ENCODE data around the gene MAPK1IP1L. TPM values are rescaled to one million over a fixed set of nuclear protein-coding genes. Genes with fewer than 3 reads are reported as not detected.

Gene MAPK1IP1L
- total and polyA plus RNA-seq, 2 experiments from 2014 or later = 69.9 to 86.2 TPM

DNA sequence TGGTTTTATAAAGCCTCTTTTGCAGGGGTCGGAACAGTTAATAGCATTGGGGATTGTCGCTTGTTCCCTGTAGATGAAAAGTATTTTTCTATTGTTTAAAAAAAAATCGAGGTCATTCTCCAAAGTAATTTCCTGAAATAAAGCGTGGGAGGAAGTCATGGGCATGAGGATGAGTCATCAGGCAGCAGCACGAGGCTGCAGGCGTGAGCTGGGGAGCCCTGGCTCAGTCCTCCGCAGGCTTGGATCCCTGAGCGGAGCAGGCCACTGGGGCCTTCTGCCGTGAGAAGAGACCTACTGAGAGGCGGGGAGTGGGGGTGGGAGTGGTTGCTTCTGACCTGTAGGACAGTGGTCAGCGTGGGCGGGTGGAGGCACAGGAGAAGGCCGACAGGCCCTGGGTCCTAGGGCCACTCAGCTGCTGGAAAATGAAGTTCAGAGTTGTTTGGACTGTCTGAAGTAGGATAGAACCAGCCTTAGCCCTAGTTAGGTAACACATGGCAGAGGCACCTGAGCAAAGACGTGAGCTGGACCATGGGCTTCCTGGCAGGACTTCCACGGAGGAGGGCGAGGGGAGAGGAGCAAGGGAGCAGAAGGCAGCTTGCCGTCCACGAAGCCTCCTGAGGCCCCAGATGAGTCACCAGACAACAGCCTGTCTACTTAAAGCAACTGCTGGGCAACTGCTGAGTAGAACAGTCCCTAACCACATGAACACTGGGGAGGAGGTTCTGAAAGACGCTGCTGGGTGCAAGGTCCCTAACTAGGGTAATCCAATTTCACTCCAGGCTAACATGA, 56.5 kb downstream of the MAPK1IP1L start:
- Histone ChIP-seq H2AFZ (no peak overlapping the region), H3K4me3 (no peak overlapping the region), H3K36me3 (replicated peaks; ENCODE audit: insufficient read depth, low read depth) (no peaks in the 10 kb centered on the region), H4K20me1 (ENCODE audit: insufficient read depth, poor library complexity, severe bottlenecking) (no peaks in the 10 kb centered on the region), H3K9me2 (replicated peaks; ENCODE audit: insufficient read depth) (no peaks in the 10 kb centered on the region), H3K9me3 (ENCODE audit: low read depth) (no peaks in the 10 kb centered on the region), H3K4me2 (no peak overlapping the region), H3K27ac (peak overlapping the region; percentile 93), H3K27me3 (no peaks in the 10 kb centered on the region), H3K79me2 (no peaks in the 10 kb centered on the region), H3K4me1 (ENCODE audit: insufficient read depth) (peaks cover 27% of the 10 kb centered on the region)
- no peak for TF ChIP-seq EZH2 (IDR thresholded peaks at IDR 0.05; ENCODE audit: borderline replicate concordance)
- TF ChIP-seq EZH2phosphoT487 (IDR thresholded peaks at IDR 0.05; ENCODE audit: low read depth, severe bottlenecking, unreplicated experiment) = no peak
- WGBS (ENCODE audit: low lambda C conversion rate, missing lambda C conversion rate) = 59% methylated on average over 19 of the region's 19 CpGs
- peak; percentile 84 for DNase-seq (ENCODE audit: low spot score)

GRCh38 chr14:55109836-55110235, 58.4 kb downstream of the MAPK1IP1L start:
- Histone ChIP-seq H3K9me2 (replicated peaks; ENCODE audit: insufficient read depth) (no peaks in the 10 kb centered on the region), H3K27ac (no peak overlapping the region), H3K4me2 (no peak overlapping the region), H3K79me2 (no peaks in the 10 kb centered on the region), H3K4me1 (ENCODE audit: insufficient read depth) (peaks cover 10% of the 10 kb centered on the region), H3K9me3 (ENCODE audit: low read depth) (no peaks in the 10 kb centered on the region), H4K20me1 (ENCODE audit: insufficient read depth, poor library complexity, severe bottlenecking) (no peaks in the 10 kb centered on the region), H3K4me3 (no peak overlapping the region), H3K27me3 (no peaks in the 10 kb centered on the region), H2AFZ (no peak overlapping the region), H3K36me3 (replicated peaks; ENCODE audit: insufficient read depth, low read depth) (no peaks in the 10 kb centered on the region)
- no peak for DNase-seq (ENCODE audit: low spot score)
- WGBS (ENCODE audit: low lambda C conversion rate, missing lambda C conversion rate) = 100% methylated on average over 1 of the region's 1 CpG
- TF ChIP-seq EZH2 (IDR thresholded peaks at IDR 0.05; ENCODE audit: borderline replicate concordance) (no peak), EZH2phosphoT487 (IDR thresholded peaks at IDR 0.05; ENCODE audit: low read depth, severe bottlenecking, unreplicated experiment) (no peak)

DNA sequence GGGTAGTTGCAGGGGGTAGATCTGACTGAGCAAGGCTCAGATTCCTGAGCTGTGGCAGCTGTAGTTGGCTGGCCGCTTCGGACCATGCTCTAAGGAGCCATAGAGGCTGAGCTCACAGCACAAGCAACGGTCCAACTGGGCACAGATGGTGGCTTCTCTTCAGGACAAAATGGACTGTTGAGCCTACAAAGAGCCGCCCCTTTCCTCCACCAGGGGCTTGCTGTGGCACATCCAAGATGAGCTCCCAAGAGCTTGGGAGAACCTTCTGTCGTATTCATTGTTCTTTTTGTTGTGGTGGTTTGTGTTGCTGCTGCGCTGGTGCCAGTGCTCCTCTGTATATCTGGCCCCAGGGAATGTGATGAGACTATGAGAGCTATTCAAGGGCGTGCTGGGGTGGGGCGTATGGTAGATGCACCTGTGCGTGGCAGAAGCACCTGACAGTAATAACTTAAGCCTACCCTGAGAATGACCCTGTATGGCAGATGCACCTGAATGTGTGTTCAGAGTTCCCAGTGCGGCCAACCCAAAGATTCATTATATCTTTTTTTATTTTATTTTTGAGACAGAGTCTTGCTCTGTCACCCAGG, 59.8 kb downstream of the MAPK1IP1L start:
- H3K27me3 ChIP-seq = no peaks in the 10 kb centered on the region
- no peak for DNase-seq (ENCODE audit: low spot score)
- TF ChIP-seq, protein P1, sequence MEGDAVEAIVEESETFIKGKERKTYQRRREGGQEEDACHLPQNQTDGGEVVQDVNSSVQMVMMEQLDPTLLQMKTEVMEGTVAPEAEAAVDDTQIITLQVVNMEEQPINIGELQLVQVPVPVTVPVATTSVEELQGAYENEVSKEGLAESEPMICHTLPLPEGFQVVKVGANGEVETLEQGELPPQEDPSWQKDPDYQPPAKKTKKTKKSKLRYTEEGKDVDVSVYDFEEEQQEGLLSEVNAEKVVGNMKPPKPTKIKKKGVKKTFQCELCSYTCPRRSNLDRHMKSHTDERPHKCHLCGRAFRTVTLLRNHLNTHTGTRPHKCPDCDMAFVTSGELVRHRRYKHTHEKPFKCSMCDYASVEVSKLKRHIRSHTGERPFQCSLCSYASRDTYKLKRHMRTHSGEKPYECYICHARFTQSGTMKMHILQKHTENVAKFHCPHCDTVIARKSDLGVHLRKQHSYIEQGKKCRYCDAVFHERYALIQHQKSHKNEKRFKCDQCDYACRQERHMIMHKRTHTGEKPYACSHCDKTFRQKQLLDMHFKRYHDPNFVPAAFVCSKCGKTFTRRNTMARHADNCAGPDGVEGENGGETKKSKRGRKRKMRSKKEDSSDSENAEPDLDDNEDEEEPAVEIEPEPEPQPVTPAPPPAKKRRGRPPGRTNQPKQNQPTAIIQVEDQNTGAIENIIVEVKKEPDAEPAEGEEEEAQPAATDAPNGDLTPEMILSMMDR (IDR thresholded peaks at IDR 0.05; ENCODE audit: poor library complexity) = no peak
- no peak for TF ChIP-seq EZH2 (IDR thresholded peaks at IDR 0.05; ENCODE audit: borderline replicate concordance)
- TF ChIP-seq EZH2phosphoT487 (IDR thresholded peaks at IDR 0.05; ENCODE audit: low read depth, severe bottlenecking, unreplicated experiment) = no peak
- H2AFZ ChIP-seq = no peak overlapping the region
- WGBS (ENCODE audit: low lambda C conversion rate, missing lambda C conversion rate) = 97% methylated on average over 10 of the region's 10 CpGs
- H3K4me2 ChIP-seq = no peak overlapping the region
- H3K9me2 ChIP-seq (replicated peaks; ENCODE audit: insufficient read depth) = no peaks in the 10 kb centered on the region
- H3K4me3 ChIP-seq = no peak overlapping the region
- H3K27ac ChIP-seq = no peak overlapping the region
- H4K20me1 ChIP-seq (ENCODE audit: insufficient read depth, poor library complexity, severe bottlenecking) = no peaks in the 10 kb centered on the region
- no peaks in the 10 kb centered on the region for H3K79me2 ChIP-seq
- H3K9me3 ChIP-seq (ENCODE audit: low read depth) = no peaks in the 10 kb centered on the region
- peaks cover 13% of the 10 kb centered on the region for H3K4me1 ChIP-seq (ENCODE audit: insufficient read depth)
- no peaks in the 10 kb centered on the region for H3K36me3 ChIP-seq (replicated peaks; ENCODE audit: insufficient read depth, low read depth)

DNA sequence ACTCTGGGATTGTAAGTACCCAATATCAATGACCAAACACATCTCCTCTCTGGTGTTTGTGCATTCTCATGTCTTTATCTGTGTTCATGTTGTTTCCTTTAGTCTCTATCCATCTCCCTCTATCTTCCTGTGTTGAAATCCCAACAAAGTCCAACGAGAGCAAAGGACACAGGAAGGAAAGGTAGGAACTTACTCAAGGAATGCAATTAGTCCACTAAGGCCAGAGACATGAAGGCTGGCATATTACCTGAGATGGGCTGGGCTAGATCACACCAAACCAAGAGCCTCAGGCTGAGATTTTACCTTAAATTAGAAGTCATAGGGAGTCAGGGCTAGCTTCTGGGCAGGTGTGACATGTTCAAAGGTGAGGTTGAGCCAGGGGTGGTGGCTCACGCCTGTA, 63.3 kb downstream of the MAPK1IP1L start:
- TF ChIP-seq EZH2phosphoT487 (IDR thresholded peaks at IDR 0.05; ENCODE audit: low read depth, severe bottlenecking, unreplicated experiment) = no peak
- no peak for TF ChIP-seq EZH2 (IDR thresholded peaks at IDR 0.05; ENCODE audit: borderline replicate concordance)
- TF ChIP-seq, protein P1 (IDR thresholded peaks at IDR 0.05; ENCODE audit: poor library complexity) = no peak
- no peak overlapping the region for H3K4me3 ChIP-seq
- H4K20me1 ChIP-seq (ENCODE audit: insufficient read depth, poor library complexity, severe bottlenecking) = no peaks in the 10 kb centered on the region
- peak overlapping the region; percentile 81 for H3K27ac ChIP-seq
- 76% methylated on average over 2 of the region's 2 CpGs for WGBS (ENCODE audit: low lambda C conversion rate, missing lambda C conversion rate)
- peaks cover 19% of the 10 kb centered on the region for H3K4me1 ChIP-seq (ENCODE audit: insufficient read depth)
- no peak for DNase-seq (ENCODE audit: low spot score)
- no peaks in the 10 kb centered on the region for H3K9me2 ChIP-seq (replicated peaks; ENCODE audit: insufficient read depth)
- no peak overlapping the region for H3K4me2 ChIP-seq
- no peaks in the 10 kb centered on the region for H3K79me2 ChIP-seq
- H3K36me3 ChIP-seq (replicated peaks; ENCODE audit: insufficient read depth, low read depth) = no peaks in the 10 kb centered on the region
- no peak overlapping the region for H2AFZ ChIP-seq
- no peaks in the 10 kb centered on the region for H3K9me3 ChIP-seq (ENCODE audit: low read depth)
- H3K27me3 ChIP-seq = no peaks in the 10 kb centered on the region
